Measurements from ENCODE around the gene UBXN7. TPM values are rescaled to one million over a fixed set of nuclear protein-coding genes. Genes with fewer than 3 reads are reported as not detected.
"Not testable (repeated sequence)": the region's sequence is repeated elsewhere in the genome, so short reads cannot be mapped to it uniquely, and the experiment has no call there.

UBXN7 gene
- total RNA-seq, 2 experiments from 2014 or later: 58.4 to 63.7 TPM

DNA sequence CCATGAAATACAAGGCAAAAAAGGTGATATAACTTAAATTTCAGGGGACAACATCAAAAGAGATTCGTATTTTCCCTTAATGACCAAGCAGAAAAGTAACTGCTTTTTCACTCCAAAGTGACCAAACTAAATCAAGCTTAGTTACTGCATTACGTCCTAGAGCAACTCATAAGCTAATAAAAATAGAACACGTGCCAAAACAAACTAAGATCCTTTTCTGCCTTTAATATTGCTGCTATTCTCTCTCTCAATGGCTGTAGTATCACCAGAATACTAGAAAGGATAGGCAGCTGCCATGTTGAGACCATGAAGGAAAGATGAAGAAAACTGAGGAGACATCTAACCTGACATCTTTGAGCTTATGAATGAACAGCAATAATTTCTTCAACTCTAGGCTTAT, 43.3 kb downstream of the UBXN7 start:
- ATAC-seq (no peak), DNase-seq (no peak)
- TF ChIP-seq, protein P1, sequence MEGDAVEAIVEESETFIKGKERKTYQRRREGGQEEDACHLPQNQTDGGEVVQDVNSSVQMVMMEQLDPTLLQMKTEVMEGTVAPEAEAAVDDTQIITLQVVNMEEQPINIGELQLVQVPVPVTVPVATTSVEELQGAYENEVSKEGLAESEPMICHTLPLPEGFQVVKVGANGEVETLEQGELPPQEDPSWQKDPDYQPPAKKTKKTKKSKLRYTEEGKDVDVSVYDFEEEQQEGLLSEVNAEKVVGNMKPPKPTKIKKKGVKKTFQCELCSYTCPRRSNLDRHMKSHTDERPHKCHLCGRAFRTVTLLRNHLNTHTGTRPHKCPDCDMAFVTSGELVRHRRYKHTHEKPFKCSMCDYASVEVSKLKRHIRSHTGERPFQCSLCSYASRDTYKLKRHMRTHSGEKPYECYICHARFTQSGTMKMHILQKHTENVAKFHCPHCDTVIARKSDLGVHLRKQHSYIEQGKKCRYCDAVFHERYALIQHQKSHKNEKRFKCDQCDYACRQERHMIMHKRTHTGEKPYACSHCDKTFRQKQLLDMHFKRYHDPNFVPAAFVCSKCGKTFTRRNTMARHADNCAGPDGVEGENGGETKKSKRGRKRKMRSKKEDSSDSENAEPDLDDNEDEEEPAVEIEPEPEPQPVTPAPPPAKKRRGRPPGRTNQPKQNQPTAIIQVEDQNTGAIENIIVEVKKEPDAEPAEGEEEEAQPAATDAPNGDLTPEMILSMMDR (IDR thresholded peaks at IDR 0.05): no peak
- no peak overlapping the region for H3K4me3 Mint-ChIP-seq
- H3K27ac Mint-ChIP-seq: no peak overlapping the region
- peaks cover 16% of the 10 kb centered on the region for H3K9me3 Mint-ChIP-seq
- H3K27me3 Mint-ChIP-seq: no peaks in the 10 kb centered on the region
- intact Hi-C loops (cut with micrococcal nuclease): no loop called here
- CTCF ChIA-PET: interaction anchor here (1.2 to 1.7 kb wide), 2 partner anchors 10 to 135 kb away, joined by 3 to 4 read pairs; no protein-coding TSS in a partner anchor
- peaks cover 1% of the 10 kb centered on the region for H3K4me1 Mint-ChIP-seq (ENCODE audit: low read depth)
- H3K36me3 Mint-ChIP-seq (ENCODE audit: low read depth): peaks cover 69% of the 10 kb centered on the region
- POLR2A ChIA-PET: no interaction called here

DNA sequence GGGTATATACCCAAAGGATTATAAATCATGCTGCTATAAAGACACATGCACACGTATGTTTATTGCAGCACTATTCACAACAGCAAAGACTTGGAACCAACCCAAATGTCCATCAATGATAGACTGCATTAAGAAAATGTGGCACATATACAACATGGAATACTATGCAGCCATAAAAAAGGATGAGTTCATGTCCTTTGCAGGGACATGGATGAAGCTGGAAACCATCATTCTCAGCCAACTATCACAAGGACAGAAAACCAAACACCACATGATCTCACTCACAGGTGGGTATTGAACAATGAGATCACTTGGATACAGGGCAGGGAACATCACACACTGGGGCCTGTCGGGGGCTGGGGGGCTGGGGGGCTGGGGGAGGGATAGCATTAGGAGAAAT, 44.3 kb downstream of the UBXN7 start:
- H3K27me3 Mint-ChIP-seq; H3K4me1 Mint-ChIP-seq (ENCODE audit: low read depth); H3K27ac Mint-ChIP-seq; intact Hi-C loops (cut with micrococcal nuclease); POLR2A ChIA-PET; DNase-seq; H3K4me3 Mint-ChIP-seq; CTCF ChIA-PET; ATAC-seq: not testable (repeated sequence)
- Mint-ChIP-seq H3K36me3 (ENCODE audit: low read depth) (peaks cover 71% of the 10 kb centered on the region), H3K9me3 (peaks cover 16% of the 10 kb centered on the region)

DNA sequence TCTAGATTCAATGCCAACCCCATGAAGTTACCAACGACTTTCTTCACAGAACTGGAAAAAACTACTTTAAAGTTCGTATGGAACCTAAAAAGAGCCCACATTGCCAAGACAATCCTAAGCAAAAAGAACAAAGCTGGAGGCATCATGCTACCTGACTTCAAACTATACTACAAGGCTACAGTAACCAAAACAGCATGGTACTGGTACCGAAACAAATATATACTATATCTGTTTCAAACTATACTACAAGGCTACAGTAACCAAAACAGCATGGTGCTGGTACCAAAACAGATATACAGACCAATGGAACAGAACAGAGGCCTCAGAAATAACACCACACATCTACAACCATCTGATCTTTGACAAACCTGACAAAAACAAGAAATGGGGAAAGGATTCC, 45.4 kb downstream of the UBXN7 start:
- H3K4me3 Mint-ChIP-seq; intact Hi-C loops (cut with micrococcal nuclease); H3K27me3 Mint-ChIP-seq; H3K4me1 Mint-ChIP-seq (ENCODE audit: low read depth); ATAC-seq; DNase-seq; POLR2A ChIA-PET; H3K27ac Mint-ChIP-seq; CTCF ChIA-PET: not testable (repeated sequence)
- Mint-ChIP-seq H3K9me3 (peaks cover 16% of the 10 kb centered on the region), H3K36me3 (ENCODE audit: low read depth) (peaks cover 71% of the 10 kb centered on the region)

DNA sequence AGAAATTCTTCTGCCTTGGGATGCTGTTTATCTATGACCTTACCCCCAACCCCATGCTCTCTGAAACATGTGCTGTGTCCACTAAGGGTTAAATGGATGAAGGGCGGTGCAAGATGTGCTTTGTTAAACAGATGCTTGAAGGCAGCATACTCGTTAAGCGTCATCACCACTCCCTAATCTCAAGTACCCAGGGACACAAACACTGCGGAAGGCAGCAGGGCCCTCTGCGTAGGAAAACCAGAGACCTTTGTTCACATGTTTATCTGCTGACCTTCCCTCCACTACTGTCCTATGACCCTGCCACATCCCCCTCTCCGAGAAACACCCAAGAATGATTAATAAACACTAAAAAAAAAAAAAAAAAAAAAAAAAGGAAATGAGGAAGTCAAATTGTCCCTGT, 46.2 kb downstream of the UBXN7 start:
- ATAC-seq; DNase-seq; H3K4me3 Mint-ChIP-seq; H3K27ac Mint-ChIP-seq; H3K27me3 Mint-ChIP-seq; intact Hi-C loops (cut with micrococcal nuclease); POLR2A ChIA-PET; CTCF ChIA-PET: not testable (repeated sequence)
- peaks cover 16% of the 10 kb centered on the region for H3K9me3 Mint-ChIP-seq
- H3K36me3 Mint-ChIP-seq (ENCODE audit: low read depth): peaks cover 67% of the 10 kb centered on the region
- peaks cover 11% of the 10 kb centered on the region for H3K4me1 Mint-ChIP-seq (ENCODE audit: low read depth)

DNA sequence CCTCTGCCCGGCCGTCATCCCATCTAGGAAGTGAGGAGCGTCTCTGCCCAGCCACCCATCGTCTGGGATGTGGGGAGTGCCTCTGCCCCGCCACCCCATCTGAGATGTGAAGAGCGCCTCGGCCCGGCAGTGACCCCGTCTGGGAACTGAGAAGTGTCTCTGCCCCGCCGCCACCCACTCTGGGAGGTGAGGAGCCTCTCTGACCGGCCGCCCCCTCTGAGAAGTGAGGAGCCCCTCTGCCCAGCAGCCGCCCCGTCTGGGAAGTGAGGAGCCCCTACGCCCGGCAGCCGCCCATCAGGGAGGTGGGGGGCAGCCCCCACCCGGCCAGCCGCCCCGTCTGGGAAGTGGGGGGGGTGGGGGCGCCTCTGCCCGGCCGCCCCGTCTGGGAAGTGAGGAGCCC, 46.8 kb downstream of the UBXN7 start:
- intact Hi-C loops (cut with micrococcal nuclease); DNase-seq; H3K27ac Mint-ChIP-seq; H3K27me3 Mint-ChIP-seq; CTCF ChIA-PET; H3K4me3 Mint-ChIP-seq; ATAC-seq; POLR2A ChIA-PET: not testable (repeated sequence)
- H3K9me3 Mint-ChIP-seq: peaks cover 16% of the 10 kb centered on the region
- H3K36me3 Mint-ChIP-seq (ENCODE audit: low read depth): peaks cover 64% of the 10 kb centered on the region
- peaks cover 11% of the 10 kb centered on the region for H3K4me1 Mint-ChIP-seq (ENCODE audit: low read depth)

DNA sequence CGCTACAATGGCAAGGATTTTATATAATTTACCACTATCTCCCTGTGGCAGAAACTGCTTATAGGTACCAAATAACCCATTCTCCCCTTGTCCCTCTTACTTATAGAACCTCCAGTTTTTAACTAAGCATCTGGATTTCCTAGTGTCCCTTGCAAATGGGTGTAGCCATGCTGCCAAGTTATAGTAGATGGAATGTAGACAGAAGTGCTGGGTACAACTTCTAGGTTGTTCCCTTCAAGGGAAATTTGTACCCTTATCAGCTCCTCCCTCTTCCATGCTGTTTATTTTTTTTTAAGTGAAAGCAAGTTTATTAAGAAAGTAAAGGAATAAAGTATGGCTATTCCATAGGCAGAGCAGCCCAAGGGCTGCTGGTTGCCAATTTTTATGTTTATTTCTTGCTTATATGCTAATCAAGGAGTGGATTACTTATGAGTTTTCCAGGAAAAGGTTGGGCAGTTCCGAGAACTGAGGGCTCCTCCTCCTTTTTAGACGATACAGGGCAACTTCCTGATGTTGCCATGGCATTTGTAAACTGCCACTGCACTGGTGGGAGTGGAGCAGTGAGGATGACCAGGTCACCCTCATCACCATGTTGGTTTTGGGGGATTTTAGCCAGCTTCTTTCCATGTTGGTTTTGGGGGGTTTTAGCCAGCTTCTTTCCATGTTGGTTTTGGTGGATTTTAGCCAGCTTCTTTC, 53.9 kb downstream of the UBXN7 start:
- ATAC-seq: no peak
- no peaks in the 10 kb centered on the region for H3K27me3 Mint-ChIP-seq
- ChIA-PET CTCF (interaction anchor here (1.0 kb wide), 1 partner anchor 144 kb away, joined by 3 read pairs; no protein-coding TSS in a partner anchor), POLR2A (no interaction called here)
- TF ChIP-seq, protein P1 (IDR thresholded peaks at IDR 0.05): no peak
- no peak overlapping the region for H3K27ac Mint-ChIP-seq
- no peak overlapping the region for H3K4me3 Mint-ChIP-seq
- H3K36me3 Mint-ChIP-seq (ENCODE audit: low read depth): peaks cover 21% of the 10 kb centered on the region
- intact Hi-C loops (cut with micrococcal nuclease): no loop called here
- H3K9me3 Mint-ChIP-seq: no peaks in the 10 kb centered on the region
- peaks cover 10% of the 10 kb centered on the region for H3K4me1 Mint-ChIP-seq (ENCODE audit: low read depth)
- DNase-seq: peak; percentile 43

DNA sequence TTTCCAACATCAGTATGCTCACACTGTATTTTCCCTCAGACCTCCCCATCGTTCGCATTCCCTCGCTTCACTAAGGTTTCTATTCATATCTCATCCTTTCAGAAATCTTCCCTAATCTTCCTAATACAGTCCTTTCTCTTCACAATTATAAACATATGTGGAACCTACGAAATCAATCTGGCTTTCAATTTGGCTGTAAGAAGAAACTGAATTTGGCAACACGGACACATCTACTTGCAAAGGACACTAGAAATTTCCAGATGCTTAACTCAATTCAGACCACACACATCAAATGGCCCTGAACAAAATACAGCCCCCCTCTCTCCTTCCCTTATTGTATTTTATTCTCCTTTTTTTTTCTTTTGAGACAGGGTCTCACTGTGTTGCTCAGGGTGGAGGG, 54.9 kb downstream of the UBXN7 start:
- no peaks in the 10 kb centered on the region for H3K27me3 Mint-ChIP-seq
- H3K36me3 Mint-ChIP-seq (ENCODE audit: low read depth): peaks cover 17% of the 10 kb centered on the region
- ATAC-seq (no peak), DNase-seq (no peak)
- H3K9me3 Mint-ChIP-seq: no peaks in the 10 kb centered on the region
- POLR2A ChIA-PET: interaction anchor here (0.5 kb wide), 1 partner anchor 45 kb away, joined by 6 read pairs; no protein-coding TSS in a partner anchor
- intact Hi-C loops (cut with micrococcal nuclease): no loop called here
- no peak overlapping the region for H3K4me3 Mint-ChIP-seq
- CTCF ChIA-PET: no interaction called here
- TF ChIP-seq, protein P1 (IDR thresholded peaks at IDR 0.05): no peak
- H3K27ac Mint-ChIP-seq: no peak overlapping the region
- peaks cover 9% of the 10 kb centered on the region for H3K4me1 Mint-ChIP-seq (ENCODE audit: low read depth)

All from activated CD8-positive, alpha-beta T cell treated with anti-CD3 and anti-CD28 coated beads for 36 hours (primary cell).